ENCODE measurements around the gene CCDC34. TPM values are rescaled to one million over a fixed set of nuclear protein-coding genes. Genes with fewer than 3 reads are reported as not detected.

CCDC34 gene
- 3.5 TPM for total RNA-seq (ENCODE audit: unreplicated experiment)
- long read RNA-seq, partial matches to known transcripts, result 1 of 4 reads
- long read RNA-seq, other reads (novel, unspliced or antisense), result 1 of 4 reads

- peaks cover 4% of the 10 kb centered on the region for H3K9me3 Mint-ChIP-seq (ENCODE audit: unreplicated experiment)
- H3K27ac Mint-ChIP-seq (ENCODE audit: unreplicated experiment), result peak within 1 kb of the TSS; percentile 60
- DNase-seq, result peak; percentile 90
- H3K4me3 Mint-ChIP-seq (ENCODE audit: unreplicated experiment), result peak within 1 kb of the TSS; percentile 96
- H3K27me3 Mint-ChIP-seq (ENCODE audit: unreplicated experiment), result peaks cover 2% of the 10 kb centered on the region
- H3K4me1 Mint-ChIP-seq (ENCODE audit: low read depth, unreplicated experiment), result peaks cover 8% of the 10 kb centered on the region
- TF ChIP-seq CTCF (IDR thresholded peaks at IDR 0.05; ENCODE audit: partially characterized antibody, unreplicated experiment), result no peak
- H3K36me3 Mint-ChIP-seq (ENCODE audit: unreplicated experiment), result no peaks in the 10 kb centered on the region
These were observed at the start of gene CCDC34 for GRCh38 chr11:27362749-27363575. Gene CCDC34, minus strand, starts transcription at chr11:27363215. Its CDS starts 21 bp downstream, at chr11:27363194.

GRCh38 chr11:27412192-27412691 is 49.2 kb upstream of the CCDC34 start:
- DNase-seq, result no peak
- H3K4me3 Mint-ChIP-seq (ENCODE audit: unreplicated experiment), result no peak overlapping the region
- no peak overlapping the region for H3K27ac Mint-ChIP-seq (ENCODE audit: unreplicated experiment)
- H3K4me1 Mint-ChIP-seq (ENCODE audit: low read depth, unreplicated experiment), result peaks cover 49% of the 10 kb centered on the region
- TF ChIP-seq CTCF (IDR thresholded peaks at IDR 0.05; ENCODE audit: partially characterized antibody, unreplicated experiment), result no peak
- H3K9me3 Mint-ChIP-seq (ENCODE audit: unreplicated experiment), result peaks cover under 1% of the 10 kb centered on the region
- no peaks in the 10 kb centered on the region for H3K36me3 Mint-ChIP-seq (ENCODE audit: unreplicated experiment)
- no peaks in the 10 kb centered on the region for H3K27me3 Mint-ChIP-seq (ENCODE audit: unreplicated experiment)

- Mint-ChIP-seq H3K27me3 (ENCODE audit: unreplicated experiment) (no peaks in the 10 kb centered on the region), H3K27ac (ENCODE audit: unreplicated experiment) (no peak overlapping the region), H3K4me1 (ENCODE audit: low read depth, unreplicated experiment) (peaks cover 40% of the 10 kb centered on the region), H3K9me3 (ENCODE audit: unreplicated experiment) (no peaks in the 10 kb centered on the region), H3K36me3 (ENCODE audit: unreplicated experiment) (no peaks in the 10 kb centered on the region), H3K4me3 (ENCODE audit: unreplicated experiment) (no peak overlapping the region)
- DNase-seq, result no peak
- TF ChIP-seq CTCF (IDR thresholded peaks at IDR 0.05; ENCODE audit: partially characterized antibody, unreplicated experiment), result no peak
These were observed 48.3 kb upstream of the CCDC34 start for GRCh38 chr11:27411328-27411727.

- Mint-ChIP-seq H3K4me3 (ENCODE audit: unreplicated experiment) (no peak overlapping the region), H3K36me3 (ENCODE audit: unreplicated experiment) (no peaks in the 10 kb centered on the region), H3K9me3 (ENCODE audit: unreplicated experiment) (no peaks in the 10 kb centered on the region), H3K27me3 (ENCODE audit: unreplicated experiment) (no peaks in the 10 kb centered on the region), H3K4me1 (ENCODE audit: low read depth, unreplicated experiment) (peaks cover 30% of the 10 kb centered on the region), H3K27ac (ENCODE audit: unreplicated experiment) (no peak overlapping the region)
- no peak for DNase-seq
- no peak for TF ChIP-seq CTCF (IDR thresholded peaks at IDR 0.05; ENCODE audit: partially characterized antibody, unreplicated experiment)
These were observed 47.3 kb upstream of the CCDC34 start for GRCh38 chr11:27410272-27410671.

- no peak for TF ChIP-seq CTCF (IDR thresholded peaks at IDR 0.05; ENCODE audit: partially characterized antibody, unreplicated experiment)
- Mint-ChIP-seq H3K27me3 (ENCODE audit: unreplicated experiment) (no peaks in the 10 kb centered on the region), H3K4me1 (ENCODE audit: low read depth, unreplicated experiment) (peaks cover 24% of the 10 kb centered on the region), H3K36me3 (ENCODE audit: unreplicated experiment) (no peaks in the 10 kb centered on the region), H3K4me3 (ENCODE audit: unreplicated experiment) (no peak overlapping the region), H3K9me3 (ENCODE audit: unreplicated experiment) (no peaks in the 10 kb centered on the region), H3K27ac (ENCODE audit: unreplicated experiment) (no peak overlapping the region)
- DNase-seq, result no peak
These were observed 46.7 kb upstream of the CCDC34 start for GRCh38 chr11:27409742-27410141.
